Measurements from ENCODE around the gene ABR.
"Not testable (repeated sequence)": the region's sequence is repeated elsewhere in the genome, so short reads cannot be mapped to it uniquely, and the experiment has no call there.

DNA sequence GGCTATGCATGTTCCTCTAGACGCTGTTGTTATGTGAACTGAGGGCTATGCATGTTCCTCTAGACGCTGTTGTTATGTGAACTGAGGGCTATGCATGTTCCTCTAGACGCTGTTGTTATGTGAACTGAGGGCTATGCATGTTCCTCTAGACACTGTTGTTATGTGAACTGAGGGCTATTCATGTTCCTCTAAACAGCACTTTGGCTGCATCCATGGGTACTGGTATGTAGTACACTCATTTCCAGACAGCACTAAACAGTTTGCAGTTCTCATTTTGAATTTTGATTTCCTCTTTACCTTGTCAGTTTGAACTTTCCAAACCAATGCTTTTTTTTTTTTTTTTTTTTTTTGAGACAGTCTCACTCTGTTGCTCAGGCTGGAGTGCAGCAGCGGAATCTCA, 114.4 kb downstream of the ABR start:
- TF ChIP-seq POLR2AphosphoS5 (IDR thresholded peaks at IDR 0.05; ENCODE audit: low read depth): not testable (repeated sequence)
- TF ChIP-seq, protein P1, sequence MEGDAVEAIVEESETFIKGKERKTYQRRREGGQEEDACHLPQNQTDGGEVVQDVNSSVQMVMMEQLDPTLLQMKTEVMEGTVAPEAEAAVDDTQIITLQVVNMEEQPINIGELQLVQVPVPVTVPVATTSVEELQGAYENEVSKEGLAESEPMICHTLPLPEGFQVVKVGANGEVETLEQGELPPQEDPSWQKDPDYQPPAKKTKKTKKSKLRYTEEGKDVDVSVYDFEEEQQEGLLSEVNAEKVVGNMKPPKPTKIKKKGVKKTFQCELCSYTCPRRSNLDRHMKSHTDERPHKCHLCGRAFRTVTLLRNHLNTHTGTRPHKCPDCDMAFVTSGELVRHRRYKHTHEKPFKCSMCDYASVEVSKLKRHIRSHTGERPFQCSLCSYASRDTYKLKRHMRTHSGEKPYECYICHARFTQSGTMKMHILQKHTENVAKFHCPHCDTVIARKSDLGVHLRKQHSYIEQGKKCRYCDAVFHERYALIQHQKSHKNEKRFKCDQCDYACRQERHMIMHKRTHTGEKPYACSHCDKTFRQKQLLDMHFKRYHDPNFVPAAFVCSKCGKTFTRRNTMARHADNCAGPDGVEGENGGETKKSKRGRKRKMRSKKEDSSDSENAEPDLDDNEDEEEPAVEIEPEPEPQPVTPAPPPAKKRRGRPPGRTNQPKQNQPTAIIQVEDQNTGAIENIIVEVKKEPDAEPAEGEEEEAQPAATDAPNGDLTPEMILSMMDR (IDR thresholded peaks at IDR 0.05; ENCODE audit: insufficient read depth, low read length): not testable (repeated sequence)

Data from HL-60 (cell line).